Activated CD4-positive, alpha-beta T cell treated with anti-CD3 and anti-CD28 coated beads, Interleukin-2, amount 50 U/mL, for 4 hours (primary cell): ENCODE measurements around the gene AKAP8L.
"Not testable (repeated sequence)": the region's sequence is repeated elsewhere in the genome, so short reads cannot be mapped to it uniquely, and the experiment has no call there.

Source experiments
- DNase-seq, 2 experiments: peaks; one replicate each; pipeline ENCODE4 v3.0.0-alpha.2; 2020

The AKAP8L gene

DNA sequence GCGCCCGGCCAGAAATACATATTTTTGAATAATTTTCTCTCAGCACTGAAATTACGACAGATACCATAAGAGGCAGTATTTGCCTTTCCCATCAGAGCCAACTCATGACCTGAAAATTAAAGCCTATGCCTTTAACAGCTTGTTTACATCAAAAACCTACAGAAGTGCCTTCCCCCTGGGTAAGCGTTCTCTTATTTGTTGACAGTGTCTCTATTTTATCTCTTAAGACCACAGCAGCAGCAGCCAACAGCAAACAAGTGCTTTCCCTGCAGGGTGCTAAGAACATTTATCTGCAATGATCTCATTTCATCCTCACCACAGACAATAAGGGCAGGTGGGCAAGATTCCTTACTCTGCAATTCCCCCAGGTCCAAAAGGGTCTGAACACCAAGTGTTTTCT, 6.0 kb downstream of the AKAP8L start:
- no peak for DNase-seq

GRCh38 chr19:15411351-15411750, 7.4 kb downstream of the AKAP8L start:
- DNase-seq: not testable (repeated sequence)

DNA sequence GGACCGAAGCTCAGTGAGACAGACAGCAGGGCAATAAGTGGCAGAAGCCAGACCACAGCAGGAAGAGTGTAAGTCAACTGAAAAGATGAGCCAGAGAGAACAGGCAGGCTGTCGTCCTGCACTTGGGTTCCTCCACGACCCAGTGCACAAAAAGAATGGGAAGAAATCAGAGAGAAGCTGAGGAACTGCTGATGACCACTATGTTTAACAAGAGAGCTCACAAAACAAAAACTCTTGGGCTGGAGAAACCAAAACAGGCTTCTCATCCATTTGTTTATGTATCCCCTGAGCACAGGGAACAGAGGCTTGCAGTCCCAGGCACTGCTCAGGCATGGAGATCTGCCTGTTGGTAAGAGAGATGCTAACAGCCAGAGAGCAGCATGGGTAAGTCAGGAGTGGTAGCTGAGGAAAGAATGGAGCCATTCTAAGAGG, 14.0 kb downstream of the AKAP8L start:
- DNase-seq: no peak

DNA sequence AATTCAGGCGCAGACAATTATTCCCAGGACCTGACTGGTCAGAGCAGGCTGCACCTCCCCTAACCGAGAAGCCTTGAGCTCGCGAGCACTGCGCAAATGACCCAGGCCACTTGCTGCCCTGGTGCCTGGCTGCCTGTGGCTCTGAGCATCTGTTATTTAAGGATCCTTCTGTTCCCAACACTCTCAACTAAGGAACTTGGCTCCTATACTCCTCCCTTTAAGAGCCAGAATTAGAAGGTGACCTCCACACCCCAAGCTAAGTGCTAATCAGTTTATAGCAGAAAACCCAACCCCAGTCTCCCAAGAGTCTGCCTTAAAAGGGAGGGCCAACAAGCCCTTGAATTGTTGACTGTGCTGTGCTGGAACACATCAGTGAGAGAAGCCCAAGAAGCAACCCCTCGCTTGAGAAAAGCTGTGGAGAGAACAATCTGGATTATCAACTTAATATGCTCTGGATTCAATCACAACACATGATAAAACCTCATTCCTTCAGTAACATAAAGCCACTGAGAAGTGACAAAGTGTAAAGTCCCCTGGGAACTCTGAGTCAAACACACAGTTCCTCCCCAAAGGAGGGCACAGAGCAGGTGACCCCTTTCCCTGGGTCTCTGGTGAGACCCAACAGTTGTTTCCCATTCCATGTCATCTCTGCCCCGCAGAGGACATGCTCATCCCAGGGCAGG, 14.6 kb downstream of the AKAP8L start:
- no peak for DNase-seq

DNA sequence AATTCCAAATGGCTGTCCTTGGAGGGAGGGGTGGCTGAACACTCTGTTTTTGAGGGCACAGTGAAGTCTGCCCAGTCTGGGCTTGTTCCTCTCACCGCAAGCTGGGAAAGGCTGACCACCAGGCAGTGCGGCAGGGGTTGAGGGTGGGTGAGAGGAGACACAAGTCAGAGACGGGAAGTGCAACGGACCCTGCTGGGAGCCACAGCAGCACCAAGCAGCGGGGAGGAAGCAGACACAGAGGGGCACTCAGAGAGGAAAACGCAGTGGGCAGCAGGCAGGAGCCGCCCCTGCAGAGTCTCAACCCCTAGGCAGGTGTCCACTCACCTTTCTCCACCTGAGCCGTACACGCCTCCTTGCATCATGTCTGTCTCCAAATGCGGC, 15.6 kb downstream of the AKAP8L start:
- no peak for DNase-seq

DNA sequence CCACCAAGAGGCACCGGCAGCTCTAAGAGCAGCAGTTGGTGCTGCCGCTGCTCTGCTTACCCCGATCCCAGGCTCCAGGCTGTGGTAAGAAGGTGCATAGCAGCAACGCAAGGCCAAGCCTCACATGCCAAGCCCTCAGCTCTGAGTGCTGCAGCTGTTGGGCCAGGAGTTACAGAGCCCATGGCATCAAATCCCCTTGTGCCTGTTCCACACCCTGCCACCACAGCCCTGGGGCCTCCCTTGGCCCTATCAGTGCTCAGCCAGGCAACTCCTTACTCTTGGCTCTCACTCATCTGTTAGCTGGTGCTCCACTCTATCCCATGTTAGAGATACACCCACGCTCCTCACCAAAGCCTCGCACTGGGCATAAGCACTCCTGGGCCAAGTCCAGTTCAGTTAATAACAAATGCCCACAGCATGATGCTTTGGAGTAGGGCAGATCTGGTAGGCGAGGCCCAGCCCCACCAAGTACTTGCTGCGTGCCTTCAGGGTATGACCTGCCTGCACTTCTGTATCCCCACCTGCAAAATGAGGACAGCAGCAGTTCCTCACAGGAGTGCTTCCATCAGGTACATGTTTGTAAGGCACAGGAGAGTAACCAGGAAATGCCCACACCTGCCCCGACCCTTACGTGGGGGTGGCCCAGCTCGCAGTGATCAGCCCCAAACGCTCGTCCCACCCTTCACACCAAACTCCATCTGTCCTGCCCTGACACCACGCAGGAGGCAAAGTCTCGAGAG, 16.2 kb downstream of the AKAP8L start:
- no peak for DNase-seq

DNA sequence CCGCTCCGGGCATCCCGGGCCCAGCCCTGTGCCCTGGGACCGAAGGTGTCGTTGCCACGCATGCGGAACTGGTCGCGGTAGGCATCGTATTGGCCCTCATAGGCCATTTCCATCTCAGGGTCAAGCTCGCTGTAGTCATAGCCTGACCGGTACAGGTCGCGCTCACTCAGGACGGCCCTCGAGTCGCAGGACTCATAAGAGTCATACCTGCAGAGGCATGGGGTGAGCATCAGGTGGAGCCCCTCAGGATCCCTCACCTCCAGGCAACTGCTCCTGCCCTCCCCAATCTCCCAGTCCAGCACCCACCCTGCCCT, 17.4 kb downstream of the AKAP8L start:
- DNase-seq: no peak

DNA sequence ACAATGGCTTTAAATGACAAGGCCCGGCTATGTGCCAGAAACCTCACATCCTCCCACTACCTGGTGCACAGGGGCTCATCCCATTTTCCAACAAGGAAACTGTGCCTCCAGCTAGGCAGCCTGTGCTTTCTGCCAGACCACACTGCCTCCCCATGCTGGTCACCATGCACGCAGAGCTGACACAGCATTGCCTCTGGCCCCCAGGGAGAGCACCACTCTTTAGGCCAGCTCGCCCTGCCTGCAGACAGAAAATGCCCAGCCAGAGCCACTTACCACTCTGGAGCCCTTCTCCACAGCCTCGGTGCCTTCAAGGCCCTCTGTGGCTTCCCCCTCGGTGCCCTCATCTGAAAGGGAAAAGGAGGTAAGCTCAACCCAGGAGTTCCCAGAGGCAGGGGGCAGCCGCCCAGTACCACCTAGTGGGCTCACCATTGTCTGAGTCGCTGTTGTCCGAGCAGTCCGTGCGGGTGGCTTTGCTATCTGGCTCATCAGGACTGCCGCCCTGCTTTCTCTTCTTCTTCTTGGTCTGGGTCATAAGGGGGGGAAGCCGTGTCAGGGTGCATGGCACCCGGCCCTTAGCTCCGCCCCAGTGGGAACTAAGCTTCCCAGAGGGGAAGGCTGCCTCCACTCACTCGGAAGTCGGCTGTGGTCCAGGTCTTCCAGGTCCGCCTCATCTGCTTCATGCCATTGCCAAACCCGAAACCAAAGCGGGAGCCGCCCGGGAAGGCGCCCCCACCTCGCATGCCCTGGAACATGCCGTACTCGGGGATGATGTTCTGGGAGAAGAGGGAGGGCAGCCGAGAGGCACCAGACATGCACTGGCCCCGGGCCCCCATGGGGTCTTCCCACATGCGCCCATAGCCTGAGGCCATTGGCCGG, 18.0 kb downstream of the AKAP8L start:
- no peak for DNase-seq

GRCh38 chr19:15399635-15400034, 19.2 kb downstream of the AKAP8L start:
- DNase-seq: no peak

GRCh38 chr19:15399234-15399515, 19.6 kb downstream of the AKAP8L start:
- DNase-seq: no peak

- no peak for DNase-seq
Observed at GRCh38 chr19:15398501-15399233, 20.1 kb downstream of the AKAP8L start.

DNA sequence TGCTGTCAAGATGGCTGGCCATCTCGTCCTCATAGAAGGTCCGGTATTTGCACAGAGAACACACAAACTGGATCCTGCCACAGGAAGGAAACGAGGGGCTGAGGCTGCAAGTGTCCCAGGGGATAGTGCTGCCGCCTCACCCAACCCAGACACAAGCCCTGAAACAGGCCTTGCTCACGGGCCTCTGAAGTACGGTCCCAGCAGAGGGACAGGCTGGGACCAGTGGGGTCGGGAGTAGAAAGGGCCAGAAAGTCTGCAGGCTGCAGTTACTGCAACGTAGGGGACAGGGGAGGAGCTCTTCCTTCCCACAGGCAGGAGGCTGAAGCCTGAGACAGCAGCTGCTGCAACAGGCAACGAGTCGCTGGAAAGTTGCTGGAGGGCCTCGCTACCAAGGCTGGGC, 21.0 kb downstream of the AKAP8L start:
- no peak for DNase-seq

- no peak for DNase-seq
Observed at GRCh38 chr19:15397236-15397635, 21.6 kb downstream of the AKAP8L start.

DNA sequence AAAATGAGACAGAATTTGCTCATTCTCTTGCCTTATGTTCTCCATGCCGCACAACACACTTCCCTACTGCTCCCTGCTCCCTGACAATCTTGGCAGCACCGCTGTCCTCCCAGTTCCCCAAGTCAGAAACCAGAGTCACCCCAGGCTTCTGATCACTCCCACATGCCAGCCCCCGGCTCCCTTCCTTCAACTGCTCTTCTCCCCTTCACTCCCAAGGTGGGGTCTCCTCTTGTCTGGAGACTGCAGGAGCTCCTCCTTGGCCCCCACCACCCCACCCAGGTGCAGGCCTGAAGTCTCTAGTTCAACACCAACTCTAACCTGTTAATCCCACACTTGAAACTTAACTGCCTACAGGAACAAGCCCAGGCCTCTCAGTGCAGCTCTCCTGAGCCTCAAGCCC, 22.4 kb downstream of the AKAP8L start:
- no peak for DNase-seq

DNA sequence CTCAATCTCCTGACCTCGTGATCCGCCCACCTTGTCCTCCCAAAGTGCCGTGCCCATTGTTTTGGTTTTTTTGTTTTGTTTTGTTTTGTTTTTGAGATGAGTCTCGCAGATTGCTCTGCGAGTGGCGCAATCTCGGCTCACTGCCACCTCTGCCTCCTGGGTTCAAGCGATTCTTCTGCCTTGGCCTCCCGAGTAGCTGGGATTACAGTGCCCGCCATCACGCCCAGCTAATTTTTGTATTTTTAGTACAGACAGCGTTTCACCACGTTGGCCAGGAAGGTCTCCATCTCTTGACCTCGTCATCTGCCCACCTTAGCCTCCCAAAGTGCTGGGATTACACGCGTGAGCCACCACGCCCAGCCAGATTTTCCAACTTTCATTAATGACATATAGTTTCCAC, 23.5 kb downstream of the AKAP8L start:
- not testable (repeated sequence) for DNase-seq

GRCh38 chr19:15394426-15394825, 24.4 kb downstream of the AKAP8L start:
- DNase-seq: no peak

- no peak for DNase-seq
Observed at GRCh38 chr19:15393963-15394362, 24.8 kb downstream of the AKAP8L start.

DNA sequence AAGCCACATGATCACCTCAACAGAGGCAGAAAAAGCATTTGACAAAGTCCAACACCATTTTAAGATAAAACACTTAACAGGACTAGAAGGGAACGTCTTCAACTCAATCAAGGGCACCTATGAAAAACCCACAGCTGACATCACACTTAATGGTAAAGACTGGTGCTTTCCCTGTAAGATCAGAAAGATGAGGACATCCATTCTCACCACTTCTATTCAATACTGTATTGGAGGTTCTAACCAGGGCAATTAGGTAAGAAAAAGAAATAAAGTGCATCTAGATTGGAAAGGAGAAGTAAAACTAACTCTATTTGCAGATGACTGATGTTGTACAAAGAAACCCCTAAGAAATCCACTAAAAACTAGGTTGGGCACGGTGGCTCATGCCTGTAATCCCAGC, 28.0 kb downstream of the AKAP8L start:
- no peak for DNase-seq

GRCh38 chr19:15381864-15382263, 36.9 kb downstream of the AKAP8L start:
- DNase-seq: no peak

GRCh38 chr19:15381429-15381828, 37.4 kb downstream of the AKAP8L start:
- no peak for DNase-seq

- no peak for DNase-seq
Observed at GRCh38 chr19:15379999-15380647, 38.7 kb downstream of the AKAP8L start.

DNA sequence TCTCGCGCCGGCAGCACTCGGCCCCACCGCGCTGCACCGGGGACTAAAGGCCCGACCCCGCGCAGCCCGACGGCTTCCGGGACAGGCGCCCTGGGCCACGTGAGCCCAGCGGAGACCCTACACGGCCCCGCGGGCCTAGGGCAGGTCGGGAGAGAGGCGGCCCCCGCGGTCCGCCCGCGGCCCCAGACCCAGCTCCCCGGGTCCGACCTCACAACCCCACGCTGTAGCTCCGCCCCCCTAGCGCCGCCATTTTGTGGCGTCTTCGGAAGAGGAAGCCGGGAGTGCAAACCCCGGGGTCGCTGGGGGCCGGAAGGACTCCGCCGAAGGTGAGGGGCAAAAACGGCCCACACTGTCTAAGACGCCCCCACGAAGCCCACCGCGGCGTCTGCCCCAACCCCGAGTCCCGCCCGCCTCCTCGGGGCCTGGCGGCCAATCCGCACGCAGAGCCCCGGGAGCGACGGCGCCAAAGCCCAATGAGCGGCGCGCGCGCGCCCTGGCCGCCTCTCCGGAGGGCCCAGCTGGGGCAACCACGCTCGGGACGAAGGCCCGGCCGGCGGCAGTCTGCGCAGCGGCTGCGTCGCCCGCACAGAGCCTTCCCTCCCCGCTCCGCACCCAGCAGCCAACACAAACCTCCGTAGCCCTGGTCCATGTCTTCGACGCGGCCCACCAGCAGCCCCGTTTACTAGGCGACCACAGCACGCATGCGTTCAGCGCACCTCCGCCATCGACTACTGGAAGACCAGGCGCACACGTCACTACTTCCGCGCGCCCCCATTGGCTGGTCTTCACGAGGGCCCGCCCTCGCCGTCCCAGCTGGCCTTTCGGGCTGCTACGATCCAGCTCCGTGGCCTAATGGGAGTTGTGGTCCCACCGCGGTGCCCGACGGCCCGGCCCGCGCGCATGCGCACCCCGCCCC, 39.4 kb downstream of the AKAP8L start, which contains the start of gene AKAP8:
AKAP8 (minus strand) TSS at position 705 of the 916 bp plus-strand sequence; CDS start at position 649, 56 bp downstream.
- DNase-seq: peak; percentile 95 to 97
